HepG2 (cell line): ENCODE results near the gene TP53. TPM values are rescaled to one million over a fixed set of nuclear protein-coding genes. Genes with fewer than 3 reads are reported as not detected.

ENCODE experiments used
- NONO ChIP-seq, 2 experiments: fragments of 450-650 bp in 1 of 2; sonication (generic) in 1 of 2; formaldehyde crosslinking in 1 of 2; IDR thresholded peaks in 1 of 2; conservative IDR thresholded peaks in 1 of 2; 2 replicates each; pipeline versions ENCODE4 v1.6.1 to v1.8.0; 2017 to 2022; ENCODE audit warnings: mild to moderate bottlenecking in 1 of 2, missing genetic modification reagents in 1 of 2, moderate library complexity in 1 of 2
- RXRA ChIP-seq: sonication (generic); formaldehyde crosslinking; IDR thresholded peaks from 2 replicates; pipeline ENCODE4 v1.5.1; 2020; ENCODE audit warnings: missing genetic modification reagents
- SOX5 ChIP-seq: IDR thresholded peaks from 2 replicates; pipeline ENCODE4 v1.6.1; 2016; ENCODE audit warnings: borderline replicate concordance
- ZNF350 ChIP-seq: sonication (generic); formaldehyde crosslinking; IDR thresholded peaks from 2 replicates; pipeline ENCODE4 v1.4.0; 2020; ENCODE audit warnings: mild to moderate bottlenecking, low read depth, missing genetic modification reagents, borderline replicate concordance
- ZNF768 ChIP-seq: sonication (generic); formaldehyde crosslinking; IDR thresholded peaks from 2 replicates; pipeline ENCODE4 v1.4.0; 2020; ENCODE audit warnings: missing genetic modification reagents
- ZNF775 ChIP-seq: sonication (generic); formaldehyde crosslinking; IDR thresholded peaks from 2 replicates; pipeline ENCODE4 v1.4.0; 2020; ENCODE audit warnings: missing genetic modification reagents, mild to moderate bottlenecking, moderate library complexity, borderline replicate concordance
- polyA plus RNA-seq, 8 experiments: library from polyadenylated mRNA; depleted of rRNA in 3 of 8; stranded (reverse) in 7 of 8; unstranded in 1 of 8; fragments of >200 nt; fragmentation: Illumina TruSeq in 4 of 8; extraction: Trizol in 4 of 8; gene quantifications; 2 replicates each; pipeline versions ENCODE4 v1.2.1 to v1.2.3, GENCODE V29; 2011 to 2016; ENCODE audit warnings: low read depth in 4 of 8, missing spikeins in 1 of 8, mixed read lengths in 1 of 8; ENCODE audit not compliant: insufficient read depth in 1 of 8
- total RNA-seq, 5 experiments: library from RNA; depleted of rRNA; stranded (reverse); fragments of >200 nt; fragmentation: Illumina TruSeq; extraction: Trizol; gene quantifications; 2 replicates each; pipeline ENCODE4 v1.2.3, GENCODE V29; 2016; ENCODE audit warnings: low read depth in 1 of 5
- TF ChIP-seq, protein P1 (sequence below): sonication (generic); formaldehyde crosslinking; IDR thresholded peaks from 2 replicates; pipeline ENCODE4 v1.8.1; 2023; ENCODE audit warnings: mild to moderate bottlenecking, missing genetic modification reagents
- TF ChIP-seq, protein P2 (sequence below): sonication (generic); formaldehyde crosslinking; conservative IDR thresholded peaks from 2 replicates; pipeline ENCODE4 v1.8.0; 2022; ENCODE audit warnings: mild to moderate bottlenecking, moderate library complexity, missing genetic modification reagents
- TF ChIP-seq, protein P3 (sequence below): sonication (generic); formaldehyde crosslinking; IDR thresholded peaks from 2 replicates; pipeline ENCODE4 v1.5.0; 2020; ENCODE audit warnings: mild to moderate bottlenecking, missing genetic modification reagents
- TF ChIP-seq, protein P4 (sequence below): sonication (generic); formaldehyde crosslinking; IDR thresholded peaks from 2 replicates; pipeline ENCODE4 v1.4.0; 2020; ENCODE audit warnings: mild to moderate bottlenecking, missing genetic modification reagents
- TF ChIP-seq, protein P5 (sequence below): sonication (generic); IDR thresholded peaks from 2 replicates; pipeline ENCODE4 v1.6.1; 2016; ENCODE audit warnings: low read depth, borderline replicate concordance
- TF ChIP-seq, protein P6 (sequence below): IDR thresholded peaks from 2 replicates; pipeline ENCODE4 v1.6.1; 2016; ENCODE audit warnings: mild to moderate bottlenecking

The TP53 gene
- total and polyA plus RNA-seq, 2 of the 13 experiments (the other 11 are each of a cell fraction or from before 2014, with no cell fraction given) = 17.1 to 29.9 TPM

DNA sequence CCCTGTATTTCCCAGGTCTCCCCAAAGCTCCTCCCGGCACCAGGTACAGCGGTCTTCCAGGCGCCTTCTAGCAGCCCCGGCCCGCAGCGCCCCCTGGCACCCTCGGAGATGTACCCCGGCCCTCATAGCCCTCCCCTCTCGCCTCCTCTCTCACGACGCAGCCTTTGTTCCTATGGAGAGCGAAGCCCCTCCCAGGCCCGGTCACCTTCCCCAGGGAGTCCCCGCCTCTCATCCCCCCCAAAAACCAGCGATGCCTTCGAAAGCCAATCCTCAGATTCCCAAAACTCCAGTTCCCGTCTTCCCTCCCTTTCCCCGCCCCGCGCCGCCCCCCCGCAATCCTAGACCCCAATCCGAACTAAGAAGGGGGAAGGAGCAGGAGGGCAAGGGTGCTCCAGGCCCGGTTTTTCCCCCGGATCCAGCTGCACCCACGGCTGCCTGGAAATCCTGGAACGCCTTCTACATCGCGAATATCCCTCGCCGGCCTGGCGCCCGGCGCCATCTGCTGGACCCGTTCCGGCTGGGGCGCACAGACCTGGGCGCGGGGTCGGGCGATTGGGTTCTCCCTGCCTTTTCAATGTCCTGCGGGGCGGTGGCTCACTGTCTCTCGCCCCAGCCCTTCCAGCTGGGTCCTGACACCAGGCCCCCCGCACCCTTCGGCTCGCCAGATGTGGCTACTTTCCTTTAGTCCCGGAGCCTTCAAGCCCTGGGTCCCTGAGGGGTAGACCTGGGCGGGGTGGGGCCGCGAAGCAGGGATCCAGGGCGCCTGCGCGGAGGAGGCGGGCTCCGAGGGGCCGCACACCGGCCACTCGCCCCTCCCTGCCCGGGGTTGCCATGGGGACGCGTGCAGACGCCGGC lies 29.8 kb upstream of the TP53 start, which contains the start of gene DNAH2 (continued):
- TF ChIP-seq, protein P1, sequence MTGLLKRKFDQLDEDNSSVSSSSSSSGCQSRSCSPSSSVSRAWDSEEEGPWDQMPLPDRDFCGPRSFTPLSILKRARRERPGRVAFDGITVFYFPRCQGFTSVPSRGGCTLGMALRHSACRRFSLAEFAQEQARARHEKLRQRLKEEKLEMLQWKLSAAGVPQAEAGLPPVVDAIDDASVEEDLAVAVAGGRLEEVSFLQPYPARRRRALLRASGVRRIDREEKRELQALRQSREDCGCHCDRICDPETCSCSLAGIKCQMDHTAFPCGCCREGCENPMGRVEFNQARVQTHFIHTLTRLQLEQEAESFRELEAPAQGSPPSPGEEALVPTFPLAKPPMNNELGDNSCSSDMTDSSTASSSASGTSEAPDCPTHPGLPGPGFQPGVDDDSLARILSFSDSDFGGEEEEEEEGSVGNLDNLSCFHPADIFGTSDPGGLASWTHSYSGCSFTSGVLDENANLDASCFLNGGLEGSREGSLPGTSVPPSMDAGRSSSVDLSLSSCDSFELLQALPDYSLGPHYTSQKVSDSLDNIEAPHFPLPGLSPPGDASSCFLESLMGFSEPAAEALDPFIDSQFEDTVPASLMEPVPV (CRISPR knock-in tag) = no peak
- TF ChIP-seq, protein P2, sequence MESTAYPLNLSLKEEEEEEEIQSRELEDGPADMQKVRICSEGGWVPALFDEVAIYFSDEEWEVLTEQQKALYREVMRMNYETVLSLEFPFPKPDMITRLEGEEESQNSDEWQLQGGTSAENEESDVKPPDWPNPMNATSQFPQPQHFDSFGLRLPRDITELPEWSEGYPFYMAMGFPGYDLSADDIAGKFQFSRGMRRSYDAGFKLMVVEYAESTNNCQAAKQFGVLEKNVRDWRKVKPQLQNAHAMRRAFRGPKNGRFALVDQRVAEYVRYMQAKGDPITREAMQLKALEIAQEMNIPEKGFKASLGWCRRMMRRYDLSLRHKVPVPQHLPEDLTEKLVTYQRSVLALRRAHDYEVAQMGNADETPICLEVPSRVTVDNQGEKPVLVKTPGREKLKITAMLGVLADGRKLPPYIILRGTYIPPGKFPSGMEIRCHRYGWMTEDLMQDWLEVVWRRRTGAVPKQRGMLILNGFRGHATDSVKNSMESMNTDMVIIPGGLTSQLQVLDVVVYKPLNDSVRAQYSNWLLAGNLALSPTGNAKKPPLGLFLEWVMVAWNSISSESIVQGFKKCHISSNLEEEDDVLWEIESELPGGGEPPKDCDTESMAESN (CRISPR knock-in tag) = no peak
- TF ChIP-seq, protein P3, sequence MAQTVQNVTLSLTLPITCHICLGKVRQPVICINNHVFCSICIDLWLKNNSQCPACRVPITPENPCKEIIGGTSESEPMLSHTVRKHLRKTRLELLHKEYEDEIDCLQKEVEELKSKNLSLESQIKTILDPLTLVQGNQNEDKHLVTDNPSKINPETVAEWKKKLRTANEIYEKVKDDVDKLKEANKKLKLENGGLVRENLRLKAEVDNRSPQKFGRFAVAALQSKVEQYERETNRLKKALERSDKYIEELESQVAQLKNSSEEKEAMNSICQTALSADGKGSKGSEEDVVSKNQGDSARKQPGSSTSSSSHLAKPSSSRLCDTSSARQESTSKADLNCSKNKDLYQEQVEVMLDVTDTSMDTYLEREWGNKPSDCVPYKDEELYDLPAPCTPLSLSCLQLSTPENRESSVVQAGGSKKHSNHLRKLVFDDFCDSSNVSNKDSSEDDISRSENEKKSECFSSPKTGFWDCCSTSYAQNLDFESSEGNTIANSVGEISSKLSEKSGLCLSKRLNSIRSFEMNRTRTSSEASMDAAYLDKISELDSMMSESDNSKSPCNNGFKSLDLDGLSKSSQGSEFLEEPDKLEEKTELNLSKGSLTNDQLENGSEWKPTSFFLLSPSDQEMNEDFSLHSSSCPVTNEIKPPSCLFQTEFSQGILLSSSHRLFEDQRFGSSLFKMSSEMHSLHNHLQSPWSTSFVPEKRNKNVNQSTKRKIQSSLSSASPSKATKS (CRISPR knock-in tag) = no peak
- TF ChIP-seq NONO (IDR thresholded peaks at IDR 0.05) = no peak
- peak; percentile 57; the same call in 1 of the 2 replicates for TF ChIP-seq NONO (CRISPR knock-in tag; conservative IDR thresholded peaks at IDR 0.05)
- no peak for TF ChIP-seq ZNF775 (CRISPR knock-in tag)
- TF ChIP-seq, protein P4, sequence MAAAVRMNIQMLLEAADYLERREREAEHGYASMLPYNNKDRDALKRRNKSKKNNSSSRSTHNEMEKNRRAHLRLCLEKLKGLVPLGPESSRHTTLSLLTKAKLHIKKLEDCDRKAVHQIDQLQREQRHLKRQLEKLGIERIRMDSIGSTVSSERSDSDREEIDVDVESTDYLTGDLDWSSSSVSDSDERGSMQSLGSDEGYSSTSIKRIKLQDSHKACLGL (CRISPR knock-in tag) = 0 out of 2 replicates have a peak, but pooled peaks have one; percentile 27
- TF ChIP-seq ZNF350 = peak; percentile 45; the same call in 1 of the 2 replicates
- TF ChIP-seq ZNF768 (CRISPR knock-in tag) = 0 out of 2 replicates have a peak, but pooled peaks have one; percentile 23
- TF ChIP-seq RXRA = no peak
- TF ChIP-seq, protein P5, sequence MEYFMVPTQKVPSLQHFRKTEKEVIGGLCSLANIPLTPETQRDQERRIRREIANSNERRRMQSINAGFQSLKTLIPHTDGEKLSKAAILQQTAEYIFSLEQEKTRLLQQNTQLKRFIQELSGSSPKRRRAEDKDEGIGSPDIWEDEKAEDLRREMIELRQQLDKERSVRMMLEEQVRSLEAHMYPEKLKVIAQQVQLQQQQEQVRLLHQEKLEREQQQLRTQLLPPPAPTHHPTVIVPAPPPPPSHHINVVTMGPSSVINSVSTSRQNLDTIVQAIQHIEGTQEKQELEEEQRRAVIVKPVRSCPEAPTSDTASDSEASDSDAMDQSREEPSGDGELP = peak; percentile 63; the same call in 1 of the 2 replicates
- TF ChIP-seq SOX5 (CRISPR knock-in tag) = peak; percentile 30; the same call in 1 of the 2 replicates
- TF ChIP-seq, protein P6, sequence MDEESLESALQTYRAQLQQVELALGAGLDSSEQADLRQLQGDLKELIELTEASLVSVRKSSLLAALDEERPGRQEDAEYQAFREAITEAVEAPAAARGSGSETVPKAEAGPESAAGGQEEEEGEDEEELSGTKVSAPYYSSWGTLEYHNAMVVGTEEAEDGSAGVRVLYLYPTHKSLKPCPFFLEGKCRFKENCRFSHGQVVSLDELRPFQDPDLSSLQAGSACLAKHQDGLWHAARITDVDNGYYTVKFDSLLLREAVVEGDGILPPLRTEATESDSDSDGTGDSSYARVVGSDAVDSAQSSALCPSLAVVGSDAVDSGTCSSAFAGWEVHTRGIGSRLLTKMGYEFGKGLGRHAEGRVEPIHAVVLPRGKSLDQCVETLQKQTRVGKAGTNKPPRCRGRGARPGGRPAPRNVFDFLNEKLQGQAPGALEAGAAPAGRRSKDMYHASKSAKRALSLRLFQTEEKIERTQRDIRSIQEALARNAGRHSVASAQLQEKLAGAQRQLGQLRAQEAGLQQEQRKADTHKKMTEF (CRISPR knock-in tag) = peak; percentile 48; the same call in 1 of the 2 replicates
